ENCODE data around the gene CD22. TPM values are rescaled to one million over a fixed set of nuclear protein-coding genes. Genes with fewer than 3 reads are reported as not detected.
A peak's percentile ranks its signal among the peaks of the same experiment; 100 is the strongest.

CD22 gene
- total RNA-seq, 1 donor from 2014 or later: 56.3 TPM

DNA sequence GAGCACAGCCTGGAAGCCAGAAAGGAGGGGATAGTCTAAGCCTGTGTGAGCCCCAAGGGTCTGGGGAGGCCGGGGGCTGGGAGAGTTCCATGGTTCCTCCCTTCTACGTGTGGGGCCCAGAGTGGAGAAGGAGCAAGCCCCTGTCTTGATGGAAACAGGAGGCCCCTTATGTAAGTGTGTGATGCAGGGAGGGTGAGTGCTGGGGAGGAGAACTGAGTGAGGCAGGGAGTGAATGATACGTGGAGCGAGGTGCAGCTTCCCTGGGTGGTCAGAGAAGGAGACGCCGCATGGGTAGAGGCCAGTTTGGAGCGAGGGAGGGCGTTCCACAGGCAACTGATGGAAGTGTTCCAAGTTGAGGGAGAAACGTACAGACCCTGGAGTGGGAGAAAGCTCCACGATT, 21.1 kb upstream of the CD22 start:
- H3K27me3 Mint-ChIP-seq (ENCODE audit: low read depth): no peaks in the 10 kb centered on the region
- peak overlapping the region; percentile 98 for H3K27ac Mint-ChIP-seq
- H3K4me3 Mint-ChIP-seq: peak overlapping the region; percentile 6
- DNase-seq (ENCODE audit: low spot score in 2 of 2, unreplicated experiment in 2 of 2): no peak
- TF ChIP-seq, protein P1, sequence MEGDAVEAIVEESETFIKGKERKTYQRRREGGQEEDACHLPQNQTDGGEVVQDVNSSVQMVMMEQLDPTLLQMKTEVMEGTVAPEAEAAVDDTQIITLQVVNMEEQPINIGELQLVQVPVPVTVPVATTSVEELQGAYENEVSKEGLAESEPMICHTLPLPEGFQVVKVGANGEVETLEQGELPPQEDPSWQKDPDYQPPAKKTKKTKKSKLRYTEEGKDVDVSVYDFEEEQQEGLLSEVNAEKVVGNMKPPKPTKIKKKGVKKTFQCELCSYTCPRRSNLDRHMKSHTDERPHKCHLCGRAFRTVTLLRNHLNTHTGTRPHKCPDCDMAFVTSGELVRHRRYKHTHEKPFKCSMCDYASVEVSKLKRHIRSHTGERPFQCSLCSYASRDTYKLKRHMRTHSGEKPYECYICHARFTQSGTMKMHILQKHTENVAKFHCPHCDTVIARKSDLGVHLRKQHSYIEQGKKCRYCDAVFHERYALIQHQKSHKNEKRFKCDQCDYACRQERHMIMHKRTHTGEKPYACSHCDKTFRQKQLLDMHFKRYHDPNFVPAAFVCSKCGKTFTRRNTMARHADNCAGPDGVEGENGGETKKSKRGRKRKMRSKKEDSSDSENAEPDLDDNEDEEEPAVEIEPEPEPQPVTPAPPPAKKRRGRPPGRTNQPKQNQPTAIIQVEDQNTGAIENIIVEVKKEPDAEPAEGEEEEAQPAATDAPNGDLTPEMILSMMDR (IDR thresholded peaks at IDR 0.05; ENCODE audit: unreplicated experiment): no peak
- peaks cover 62% of the 10 kb centered on the region for H3K4me1 Mint-ChIP-seq
- H3K9me3 Mint-ChIP-seq: no peaks in the 10 kb centered on the region
- H3K36me3 Mint-ChIP-seq: no peaks in the 10 kb centered on the region

DNA sequence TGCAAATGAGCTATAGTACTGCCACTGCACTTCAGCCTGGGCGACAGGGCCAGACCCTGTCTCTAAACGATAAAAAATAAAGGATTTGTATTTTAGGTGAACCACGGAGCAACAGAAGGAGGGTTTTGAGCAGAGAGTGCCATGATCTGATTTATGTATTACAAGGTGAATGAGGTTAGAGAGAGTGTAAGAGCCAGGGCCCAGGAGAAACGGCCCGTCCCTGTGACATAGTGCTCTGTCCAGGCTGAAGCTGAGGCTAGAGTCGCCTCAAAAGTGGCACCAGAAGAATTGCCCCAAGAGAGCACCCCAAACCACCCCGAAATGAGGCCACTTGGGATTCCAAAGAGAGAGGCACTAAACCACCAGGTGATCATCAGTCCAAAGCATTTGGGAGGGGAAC, 20.1 kb upstream of the CD22 start:
- H3K27ac Mint-ChIP-seq: peak overlapping the region; percentile 98
- H3K36me3 Mint-ChIP-seq: no peaks in the 10 kb centered on the region

GRCh38 chr19:35309481-35310279, 19.3 kb upstream of the CD22 start:
- Mint-ChIP-seq H3K4me1 (peaks cover 69% of the 10 kb centered on the region), H3K36me3 (no peaks in the 10 kb centered on the region), H3K4me3 (peak overlapping the region; percentile 63), H3K27ac (peak overlapping the region; percentile 98), H3K27me3 (ENCODE audit: low read depth) (no peaks in the 10 kb centered on the region), H3K9me3 (no peaks in the 10 kb centered on the region)
- peak; percentile 49 to 71 for DNase-seq (ENCODE audit: low spot score in 2 of 2, unreplicated experiment in 2 of 2)
- TF ChIP-seq, protein P1 (IDR thresholded peaks at IDR 0.05; ENCODE audit: unreplicated experiment): no peak

More for the DNA sequence above, 20.1 kb upstream of the CD22 start:
- no peaks in the 10 kb centered on the region for H3K27me3 Mint-ChIP-seq (ENCODE audit: low read depth)
- DNase-seq (ENCODE audit: low spot score in 2 of 2, unreplicated experiment in 2 of 2): no peak
- peak overlapping the region; percentile 7 for H3K4me3 Mint-ChIP-seq
- TF ChIP-seq, protein P1 (IDR thresholded peaks at IDR 0.05; ENCODE audit: unreplicated experiment): no peak
- no peaks in the 10 kb centered on the region for H3K9me3 Mint-ChIP-seq
- H3K4me1 Mint-ChIP-seq: peaks cover 66% of the 10 kb centered on the region

- H3K36me3 Mint-ChIP-seq: no peaks in the 10 kb centered on the region
- TF ChIP-seq, protein P1 (IDR thresholded peaks at IDR 0.05; ENCODE audit: unreplicated experiment): no peak
- H3K9me3 Mint-ChIP-seq: no peaks in the 10 kb centered on the region
- H3K27me3 Mint-ChIP-seq (ENCODE audit: low read depth): no peaks in the 10 kb centered on the region
- no peak for DNase-seq (ENCODE audit: low spot score in 2 of 2, unreplicated experiment in 2 of 2)
- peaks cover 70% of the 10 kb centered on the region for H3K4me1 Mint-ChIP-seq
- peak overlapping the region; percentile 98 for H3K27ac Mint-ChIP-seq
- peak overlapping the region; percentile 63 for H3K4me3 Mint-ChIP-seq
These were observed 18.7 kb upstream of the CD22 start for GRCh38 chr19:35310331-35310730.

GRCh38 chr19:35310811-35311465, 18.0 kb upstream of the CD22 start:
- Mint-ChIP-seq H3K36me3 (no peaks in the 10 kb centered on the region), H3K4me3 (peak overlapping the region; percentile 63), H3K27ac (peak overlapping the region; percentile 98), H3K4me1 (peaks cover 73% of the 10 kb centered on the region), H3K27me3 (ENCODE audit: low read depth) (no peaks in the 10 kb centered on the region), H3K9me3 (no peaks in the 10 kb centered on the region)
- TF ChIP-seq, protein P1 (IDR thresholded peaks at IDR 0.05; ENCODE audit: unreplicated experiment): no peak
- DNase-seq (ENCODE audit: low spot score in 2 of 2, unreplicated experiment in 2 of 2): no peak

All from mesothelial cell of epicardium (in vitro differentiated cells).